Smooth muscle cell (in vitro differentiated cells): ENCODE results near the gene KCNA10. TPM values are rescaled to one million over a fixed set of nuclear protein-coding genes. Genes with fewer than 3 reads are reported as not detected.

ENCODE experiments used
- DNase-seq: peaks from one replicate; lab custom pipeline; 2025; ENCODE audit not compliant: unreplicated experiment; lab: John Stamatoyannopoulos, UW
- H2AFZ ChIP-seq: fragments of 200-600 bp; sonication (generic); 2 replicates; pipeline ENCODE4 v1.6.0; 2016; ENCODE audit warnings: antibody characterized with exemption, low read depth, mild to moderate bottlenecking
- H3F3A ChIP-seq: fragments of 200-600 bp; sonication (generic); 2 replicates; pipeline ENCODE4 v1.6.0; 2017; ENCODE audit warnings: antibody characterized with exemption, low read depth
- H3K27ac ChIP-seq: fragments of 200-600 bp; sonication (generic); 2 replicates; pipeline ENCODE4 v1.5.1; 2016; ENCODE audit warnings: low read depth, mild to moderate bottlenecking
- H3K27me3 ChIP-seq: fragments of 200-600 bp; sonication (generic); 2 replicates; pipeline ENCODE4 v1.6.1; 2016; ENCODE audit warnings: low read depth, mild to moderate bottlenecking
- H3K36me3 ChIP-seq: fragments of 200-600 bp; sonication (generic); 2 replicates; pipeline ENCODE4 v1.5.1; 2016; ENCODE audit warnings: low read depth
- H3K4me1 ChIP-seq: fragments of 200-600 bp; sonication (generic); 2 replicates; pipeline ENCODE4 v1.5.1; 2016; ENCODE audit warnings: low read depth
- H3K4me2 ChIP-seq: fragments of 200-600 bp; sonication (generic); 2 replicates; pipeline ENCODE4 v1.6.0; 2016; ENCODE audit warnings: mild to moderate bottlenecking
- H3K4me3 ChIP-seq: fragments of 200-600 bp; sonication (generic); 2 replicates; pipeline ENCODE4 v1.5.1; 2016; ENCODE audit warnings: mild to moderate bottlenecking
- H3K79me2 ChIP-seq: fragments of 200-600 bp; sonication (generic); 2 replicates; pipeline ENCODE4 v1.6.0; 2016; ENCODE audit warnings: low read depth, mild to moderate bottlenecking
- H3K9ac ChIP-seq: fragments of 200-600 bp; sonication (generic); 2 replicates; pipeline ENCODE4 v1.6.0; 2016; ENCODE audit warnings: low read depth
- H3K9me3 ChIP-seq: fragments of 200-600 bp; sonication (generic); replicated peaks from 2 replicates; pipeline ENCODE4 v1.5.1; 2016; ENCODE audit warnings: low read depth
- H4K20me1 ChIP-seq: fragments of 200-600 bp; sonication (generic); 2 replicates; pipeline ENCODE4 v1.6.0; 2016; ENCODE audit warnings: low read depth
- CTCF ChIP-seq: fragments of 200-600 bp; sonication (generic); IDR thresholded peaks from 2 replicates; pipeline ENCODE4 v1.5.1; 2017; ENCODE audit warnings: borderline replicate concordance, mild to moderate bottlenecking, antibody characterized with exemption; ENCODE audit not compliant: insufficient read depth, poor library complexity, severe bottlenecking
- whole genome bisulfite sequencing: methylation state at CpG from one replicate; pipeline ENCODE4 v1.1.7; 2016; ENCODE audit warnings: low lambda C conversion rate; 5-methylcytosine and 5-hydroxymethylcytosine counted together
- polyA plus RNA-seq: library from polyadenylated mRNA; unstranded; fragments of >200 nt; fragmentation: Nextera tagmentation; extraction: Ambion mirVana; gene quantifications from 2 replicates; pipeline ENCODE4 v1.2.1, GENCODE V29; 2016
- total RNA-seq: library from RNA; depleted of rRNA; stranded (reverse); fragments of >200 nt; gene quantifications from 2 replicates; pipeline ENCODE4 v1.2.3, GENCODE V29; 2014

Gene KCNA10
- total and polyA plus RNA-seq, 2 experiments from 2014 or later: not detected

GRCh38 chr1:110502402-110503151, 16.4 kb downstream of the KCNA10 start:
- Histone ChIP-seq H3K9ac (no peak overlapping the region), H3K4me3 (no peak overlapping the region), H3K36me3 (no peaks in the 10 kb centered on the region), H2AFZ (no peak overlapping the region), H3K4me2 (no peak overlapping the region), H3K27me3 (peaks cover 6% of the 10 kb centered on the region), H4K20me1 (no peaks in the 10 kb centered on the region), H3K4me1 (no peaks in the 10 kb centered on the region), H3K9me3 (no peaks in the 10 kb centered on the region), H3F3A (no peaks in the 10 kb centered on the region), H3K27ac (no peak overlapping the region), H3K79me2 (no peaks in the 10 kb centered on the region)
- WGBS: 93% methylated on average over 8 of the region's 8 CpGs
- no peak for DNase-seq
- no peak for TF ChIP-seq CTCF

GRCh38 chr1:110501488-110502132, 17.4 kb downstream of the KCNA10 start:
- 90% methylated on average over 6 of the region's 6 CpGs for WGBS
- no peak overlapping the region for H3K4me2 ChIP-seq
- DNase-seq: no peak
- no peaks in the 10 kb centered on the region for H3K79me2 ChIP-seq
- no peaks in the 10 kb centered on the region for H4K20me1 ChIP-seq
- no peaks in the 10 kb centered on the region for H3K4me1 ChIP-seq
- no peak for TF ChIP-seq CTCF
- no peaks in the 10 kb centered on the region for H3F3A ChIP-seq
- no peaks in the 10 kb centered on the region for H3K9me3 ChIP-seq
- no peak overlapping the region for H3K27ac ChIP-seq
- peaks cover 6% of the 10 kb centered on the region for H3K27me3 ChIP-seq
- no peak overlapping the region for H2AFZ ChIP-seq
- H3K9ac ChIP-seq: no peak overlapping the region
- H3K4me3 ChIP-seq: no peak overlapping the region
- no peaks in the 10 kb centered on the region for H3K36me3 ChIP-seq

GRCh38 chr1:110498270-110498669, 20.7 kb downstream of the KCNA10 start:
- no peak overlapping the region for H3K4me3 ChIP-seq

More at GRCh38 chr1:110498270-110498669, 20.7 kb downstream of the KCNA10 start:
- Histone ChIP-seq H4K20me1 (no peaks in the 10 kb centered on the region), H3K79me2 (no peaks in the 10 kb centered on the region), H3K9me3 (no peaks in the 10 kb centered on the region), H3K36me3 (no peaks in the 10 kb centered on the region), H3F3A (no peaks in the 10 kb centered on the region), H3K9ac (no peak overlapping the region), H2AFZ (no peak overlapping the region), H3K27me3 (peaks cover 4% of the 10 kb centered on the region), H3K4me2 (no peak overlapping the region), H3K4me1 (no peaks in the 10 kb centered on the region), H3K27ac (no peak overlapping the region)
- DNase-seq: no peak
- no peak for TF ChIP-seq CTCF
- 84% methylated on average over 6 of the region's 6 CpGs for WGBS
